ENCODE measurements around the gene RACK1.

DNA sequence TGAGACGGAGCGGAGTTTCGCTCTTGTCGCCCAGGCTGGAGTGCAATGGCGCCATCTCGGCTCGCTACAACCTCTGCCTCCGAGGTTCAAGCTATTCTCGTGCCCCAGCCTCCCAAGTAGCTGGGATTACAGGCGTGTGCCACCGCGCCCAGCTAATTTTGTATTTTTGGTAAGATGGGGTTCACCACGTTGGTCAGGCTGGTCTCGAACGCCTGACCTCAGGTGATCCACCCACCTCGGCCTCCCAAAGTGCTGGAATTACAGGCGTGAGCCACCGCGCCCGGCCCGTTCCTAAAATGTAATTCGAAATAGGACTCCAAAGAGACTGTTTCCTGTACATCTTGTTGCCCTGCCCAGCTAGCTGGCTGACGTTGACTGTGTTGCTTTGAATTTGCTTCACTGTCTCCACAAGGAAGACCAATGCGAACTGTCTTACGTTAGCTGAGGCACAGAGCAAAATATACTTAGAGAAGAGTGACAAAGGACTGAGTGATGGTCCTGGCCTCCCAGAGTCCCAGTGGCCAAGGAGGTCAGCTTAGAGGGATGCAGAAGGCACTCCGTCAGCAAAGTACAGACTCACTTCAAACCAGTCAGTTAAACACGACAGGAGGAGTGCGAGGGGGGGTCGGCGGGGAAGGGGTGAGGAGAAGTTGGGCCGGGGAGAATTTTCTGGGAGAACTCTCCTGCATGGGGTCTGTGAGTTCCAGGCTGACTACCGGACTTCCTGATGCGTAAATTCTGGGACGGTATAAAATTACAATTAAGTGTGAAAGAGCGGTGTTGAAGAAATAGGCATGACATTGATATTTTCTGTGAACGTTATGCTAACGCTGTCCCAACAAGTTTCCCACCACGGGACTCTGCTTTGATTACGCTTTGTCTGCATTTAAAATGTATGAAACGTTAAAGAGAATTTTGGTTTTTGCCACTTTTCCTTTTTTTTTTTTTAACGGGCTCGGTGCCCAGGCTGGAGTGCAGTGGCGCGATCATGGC lies 27.4 kb downstream of the RACK1 start:
- TF ChIP-seq POLR2AphosphoS5 (IDR thresholded peaks at IDR 0.05; ENCODE audit: borderline replicate concordance, low read depth, low read length) (no peak), EZH2 (IDR thresholded peaks at IDR 0.05) (no peak), FOXP2 (optimal IDR thresholded peaks at IDR 0.05; ENCODE audit: control extremely low read depth, extremely low read length, insufficient read depth) (no peak)
